ENCODE measurements around the gene DVL2.

Gene DVL2

DNA sequence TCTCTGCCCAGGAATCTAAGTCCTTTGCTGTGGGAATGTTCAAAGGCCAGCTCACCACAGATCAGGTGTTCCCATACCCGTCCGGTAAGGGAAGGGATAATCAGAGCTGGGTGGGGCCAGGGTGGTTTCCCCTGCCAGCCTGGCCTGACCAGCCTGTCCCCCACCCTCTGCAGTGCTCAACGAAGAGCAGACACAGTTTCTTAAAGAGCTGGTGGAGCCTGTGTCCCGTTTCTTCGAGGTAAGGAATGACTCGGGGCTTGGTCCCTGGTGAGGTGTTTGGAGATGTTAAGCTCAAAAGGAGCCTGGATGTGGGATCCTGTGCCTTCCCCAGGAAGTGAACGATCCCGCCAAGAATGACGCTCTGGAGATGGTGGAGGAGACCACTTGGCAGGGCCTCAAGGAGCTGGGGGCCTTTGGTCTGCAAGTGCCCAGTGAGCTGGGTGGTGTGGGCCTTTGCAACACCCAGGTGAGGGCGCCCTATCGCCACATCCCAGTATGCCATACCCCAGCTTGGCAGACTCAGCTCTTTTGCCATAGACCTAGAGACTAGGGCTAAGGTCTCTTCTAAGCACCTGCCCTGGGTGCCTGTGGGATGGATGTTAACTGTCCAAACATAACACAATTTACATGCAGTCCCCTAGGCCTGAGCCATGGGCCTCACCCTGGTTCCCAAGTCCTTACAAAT is 13.6 kb downstream of the DVL2 start:
- DNase-seq = peak in 21 of 58 donors; percentile 17 to 50 (median 28)

DNA sequence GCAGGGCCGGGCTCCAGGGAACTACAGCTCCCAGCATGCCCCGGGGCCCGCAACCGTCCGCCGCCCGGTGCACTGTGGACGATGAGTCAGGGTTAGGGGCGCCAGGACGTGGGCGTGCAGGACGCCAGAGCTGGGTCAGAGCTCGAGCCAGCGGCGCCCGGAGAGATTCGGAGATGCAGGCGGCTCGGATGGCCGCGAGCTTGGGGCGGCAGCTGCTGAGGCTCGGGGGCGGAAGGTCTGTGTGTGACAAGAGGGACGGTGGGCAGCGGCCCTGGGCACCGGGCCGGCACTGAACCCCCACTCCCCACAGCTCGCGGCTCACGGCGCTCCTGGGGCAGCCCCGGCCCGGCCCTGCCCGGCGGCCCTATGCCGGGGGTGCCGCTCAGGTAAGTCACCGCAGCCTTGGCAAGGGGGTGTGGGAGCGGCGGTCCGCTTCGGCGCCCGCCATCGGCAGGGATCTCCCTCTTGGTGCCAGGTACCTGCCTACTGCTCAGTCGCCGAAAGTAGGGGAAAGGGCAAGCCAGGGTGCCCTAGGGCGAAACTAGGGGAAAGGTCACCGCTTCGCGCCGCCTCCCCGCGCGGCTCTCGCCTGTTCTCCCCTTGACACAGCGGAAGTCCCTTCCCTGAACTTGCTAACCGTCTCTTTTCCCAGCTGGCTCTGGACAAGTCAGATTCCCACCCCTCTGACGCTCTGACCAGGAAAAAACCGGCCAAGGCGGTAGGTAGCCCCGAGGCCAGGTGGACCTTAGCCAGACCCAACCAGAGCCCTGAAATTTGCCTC is 14.3 kb downstream of the DVL2 start, which contains the start of the genes ACADVL and DLG4:
Gene ACADVL, plus strand, starts transcription at position 127 of the 781 bp plus-strand sequence. Its CDS starts 47 bp downstream, at position 174.
Gene DLG4, minus strand, starts transcription at position 25 of the 781 bp plus-strand sequence.
- DNase-seq = peak; percentile 40 to 95 (median 84)

DNA sequence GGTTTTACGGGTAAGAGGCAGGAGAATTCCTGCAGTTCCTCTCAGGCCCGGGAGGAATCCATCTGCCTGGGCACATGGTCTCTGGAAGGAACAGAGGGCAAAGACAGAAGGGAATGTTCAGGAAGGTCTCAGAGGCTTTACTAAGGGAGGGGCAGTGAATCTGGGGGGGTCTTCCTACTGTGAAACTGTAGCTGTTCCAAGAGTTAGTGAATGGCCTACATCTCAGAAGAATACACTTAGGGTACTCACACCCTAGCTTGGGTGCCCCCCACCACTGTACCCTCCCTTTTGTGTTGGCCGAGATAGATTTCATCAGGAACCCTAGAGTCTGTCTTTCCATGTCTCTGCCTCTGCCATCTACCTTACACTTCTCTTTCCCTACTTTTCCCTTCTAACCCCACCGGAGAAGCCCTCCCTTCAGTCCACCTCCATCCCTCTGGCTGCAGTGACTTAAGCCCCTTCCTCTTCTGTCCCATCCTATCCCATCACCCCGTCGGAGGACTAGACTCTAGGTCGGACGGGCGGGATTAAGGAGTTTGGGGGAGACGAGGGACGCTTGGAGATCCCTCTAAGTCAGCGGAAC is 15.0 kb downstream of the DVL2 start:
- no peak for DNase-seq

GRCh38 chr17:7218758-7219157 is 15.6 kb downstream of the DVL2 start:
- DNase-seq = no peak

- no peak for DNase-seq
These were observed 16.2 kb downstream of the DVL2 start for GRCh38 chr17:7218166-7218565.

DNA sequence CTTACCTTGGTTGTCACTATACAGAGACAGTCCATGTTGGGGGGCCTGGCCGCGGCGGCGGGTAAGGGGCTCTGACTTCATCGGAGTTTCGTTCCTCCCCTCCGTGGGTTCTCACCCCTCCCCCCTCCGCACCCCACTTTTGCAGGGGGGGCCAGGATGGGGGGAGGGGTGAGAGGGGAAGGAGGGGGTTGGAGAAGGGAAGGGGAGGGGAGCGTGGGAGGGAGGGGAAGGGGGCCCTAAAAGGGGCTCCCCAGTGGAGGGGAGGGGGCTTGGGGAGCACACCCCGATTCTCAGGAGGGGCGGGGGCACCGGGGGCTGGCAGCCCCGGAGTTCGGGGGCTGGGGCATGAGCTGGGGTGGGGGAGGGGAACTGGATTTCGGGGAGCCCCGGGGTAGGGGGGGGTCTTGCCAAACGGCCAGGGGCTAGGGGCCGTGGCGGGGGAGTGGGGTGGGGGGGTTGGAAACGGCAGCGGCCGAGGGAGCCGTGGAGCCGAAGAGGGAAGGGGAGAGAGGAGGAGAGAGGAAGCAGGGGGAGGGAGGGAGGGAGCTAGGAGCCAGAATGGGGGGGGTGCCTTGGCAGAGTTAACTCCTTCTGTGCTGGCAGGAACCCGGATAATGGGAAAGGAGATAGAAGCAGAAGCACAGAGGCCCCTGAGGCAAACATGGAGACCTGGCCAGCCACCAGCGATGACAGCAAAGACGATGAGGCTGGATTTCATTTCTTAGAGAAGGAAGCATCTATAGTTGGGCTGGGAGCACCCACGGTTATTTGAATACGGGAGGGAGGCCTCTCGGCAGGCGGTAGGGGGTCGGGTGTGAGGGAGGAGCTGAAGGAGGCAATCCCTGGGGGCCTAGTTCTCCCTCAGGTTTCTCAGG is 17.0 kb downstream of the DVL2 start:
- DNase-seq = peak in 33 of 58 donors; percentile 15 to 80 (median 49)

- DNase-seq = peak in 1 of 58 donors; percentile 12
These were observed 17.8 kb downstream of the DVL2 start for GRCh38 chr17:7216242-7217112.

DNA sequence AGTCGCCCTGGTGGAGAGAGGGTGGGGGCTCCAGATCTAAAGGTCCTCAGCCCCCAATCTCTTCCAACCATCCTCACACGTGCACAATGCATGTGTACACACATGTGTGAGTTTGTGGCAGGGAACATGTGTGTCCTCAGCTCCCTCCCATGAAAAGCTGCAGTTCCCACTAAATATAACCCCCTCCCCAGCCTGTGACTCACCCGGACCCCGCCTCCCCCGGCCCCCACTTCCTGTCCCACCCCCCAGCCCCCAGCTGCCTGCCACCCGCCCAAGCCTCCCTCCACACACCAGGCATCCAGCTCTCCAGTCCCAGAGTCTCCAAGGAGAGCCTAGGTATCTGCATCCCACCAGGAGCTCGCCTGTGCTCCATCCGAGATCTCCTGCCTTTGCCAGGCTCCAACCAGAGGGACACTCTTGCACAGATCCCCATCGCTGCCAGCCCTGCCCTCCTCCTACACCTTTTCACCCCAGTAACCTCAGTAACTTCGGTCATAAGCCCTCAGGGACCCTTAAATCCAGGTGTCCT is 18.6 kb downstream of the DVL2 start:
- peak in 1 of 58 donors; percentile 32 for DNase-seq

DNA sequence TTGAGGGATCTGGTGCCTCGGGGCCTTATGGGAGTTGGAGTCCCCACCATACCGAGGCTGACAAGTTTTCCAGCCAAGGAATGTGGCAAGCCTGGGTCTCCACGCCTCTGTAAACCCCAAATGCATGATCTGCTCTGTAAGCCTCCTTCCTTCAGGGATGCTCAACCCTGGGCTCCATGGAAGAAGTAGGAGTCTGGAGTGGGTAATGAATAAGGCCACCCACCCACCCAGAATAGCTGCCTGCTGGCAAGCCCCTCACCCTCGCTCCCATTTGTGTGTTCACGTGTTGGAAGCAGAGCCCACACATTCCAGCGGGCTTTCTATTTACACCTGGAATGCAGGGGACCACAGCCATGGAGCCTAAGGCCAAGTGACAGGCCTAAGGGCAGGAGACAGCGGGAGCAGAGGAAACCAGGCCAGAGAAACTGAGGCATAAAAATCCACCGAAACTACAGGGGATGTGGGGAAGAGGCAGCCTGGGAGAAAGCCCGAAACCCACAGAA is 19.1 kb downstream of the DVL2 start:
- DNase-seq = peak in 1 of 58 donors; percentile 93

DNA sequence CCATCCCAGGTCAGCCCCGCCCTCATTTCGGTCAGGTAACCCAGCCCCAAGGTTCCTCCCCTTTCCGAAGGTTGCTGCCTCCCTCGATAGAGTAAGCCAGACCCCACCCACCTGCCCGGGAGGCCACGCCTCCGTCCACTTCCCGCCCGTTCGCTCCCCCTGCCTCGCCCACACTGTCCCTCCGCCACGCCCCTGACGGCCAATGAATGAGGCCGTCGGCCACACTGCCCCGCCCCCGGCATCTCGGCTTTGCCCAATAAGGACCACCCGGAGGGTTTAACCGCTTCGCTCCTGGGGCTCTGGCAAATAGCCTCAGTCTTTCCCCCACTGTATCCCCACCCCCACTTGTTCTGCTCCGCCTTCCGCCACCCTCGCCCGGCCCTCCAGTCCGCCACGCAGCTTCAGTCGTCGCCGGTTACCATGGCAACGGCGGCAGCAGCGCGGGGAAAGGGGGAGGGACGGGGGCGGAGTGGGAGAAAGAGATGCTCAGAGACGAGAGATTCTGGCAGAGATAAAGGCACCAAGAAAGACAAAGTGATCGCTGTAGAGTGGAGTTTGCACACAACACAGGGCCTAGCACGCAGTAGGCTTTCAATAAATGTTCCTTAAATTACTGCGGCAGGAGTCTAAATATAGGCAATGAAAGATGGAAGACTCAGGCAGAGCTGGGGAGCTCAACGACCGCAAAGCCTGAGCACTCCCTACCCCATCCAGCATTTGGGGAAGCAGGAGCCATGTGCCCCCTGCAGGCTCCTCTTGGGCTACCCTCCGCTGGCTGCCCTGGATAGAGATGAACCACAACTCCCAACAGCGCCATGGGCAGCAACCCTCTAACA is 19.8 kb downstream of the DVL2 start:
- peak; percentile 75 to 99 (median 96) for DNase-seq

- DNase-seq = peak in 47 of 58 donors; percentile 43 to 93 (median 77)
These were observed 20.4 kb downstream of the DVL2 start for GRCh38 chr17:7213895-7214299.

DNA sequence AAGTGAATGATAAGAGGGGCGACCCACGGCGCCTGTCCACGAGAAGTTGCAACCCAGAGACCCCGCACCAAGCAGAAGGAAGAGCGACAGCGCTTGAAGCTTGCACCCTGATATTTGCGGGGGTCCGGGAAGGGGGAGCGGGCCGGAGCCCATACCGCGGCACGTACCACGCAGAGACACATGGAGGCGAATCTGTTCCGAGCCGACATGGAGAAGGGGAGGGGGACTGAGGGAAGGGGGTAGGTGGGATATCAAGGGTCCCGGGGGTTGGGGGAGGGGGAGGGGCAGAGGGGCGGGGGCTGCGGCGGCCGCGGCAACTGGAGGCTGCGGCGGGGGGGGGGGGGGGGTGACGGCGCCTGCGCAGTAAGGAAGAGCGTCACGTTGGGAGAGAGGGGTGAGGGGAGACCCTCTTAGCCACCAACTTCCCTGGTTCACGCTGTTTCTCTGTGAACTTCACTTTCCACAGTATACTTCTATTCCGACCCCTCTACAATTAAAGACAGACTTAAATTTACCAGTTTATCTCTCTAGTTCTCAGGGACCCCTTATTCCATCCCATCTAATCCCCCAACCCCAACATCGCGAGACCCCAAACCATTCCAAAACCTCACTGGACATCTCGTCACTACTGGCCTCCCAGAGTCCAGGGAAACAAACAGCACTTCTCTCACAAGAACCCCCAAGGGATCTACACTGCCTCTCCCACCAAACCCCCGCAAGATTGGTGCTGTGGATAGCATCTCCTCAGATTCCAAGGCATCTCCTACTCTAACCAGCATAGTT is 22.6 kb downstream of the DVL2 start:
- no peak for DNase-seq

DNA sequence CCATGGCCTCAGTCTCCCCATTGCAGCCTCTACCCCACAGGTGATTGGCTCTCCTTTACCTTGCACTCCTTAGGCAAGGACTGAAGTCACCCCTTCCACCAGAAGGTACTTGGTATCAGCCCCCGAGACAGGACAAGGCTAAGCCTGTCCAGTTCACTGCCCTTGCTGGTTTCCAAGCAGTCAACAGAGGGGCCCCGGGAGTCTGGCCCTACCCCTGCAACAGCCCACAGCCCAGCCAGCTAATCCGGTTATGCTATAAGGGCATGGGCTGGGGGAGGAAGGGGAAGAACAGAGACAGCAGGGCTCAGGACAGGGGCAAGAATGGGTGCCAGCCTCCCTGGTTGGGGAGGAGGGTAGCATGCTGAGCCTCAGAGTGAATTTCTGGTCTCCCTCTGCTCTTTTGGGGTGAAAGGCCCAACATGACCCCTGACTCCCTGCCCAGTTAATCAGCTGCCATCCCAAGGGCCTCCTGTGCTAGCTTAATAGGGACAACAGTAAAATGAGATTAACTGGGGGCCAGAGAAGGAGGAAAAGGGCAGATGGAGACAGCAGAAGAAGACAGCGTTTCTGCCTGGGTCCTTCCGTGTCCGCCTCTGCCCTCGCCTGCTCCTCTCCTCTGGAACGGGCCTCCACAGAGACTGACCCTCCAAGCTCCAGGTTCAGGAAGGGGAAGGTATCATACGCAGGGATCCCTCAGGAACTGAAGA is 25.4 kb downstream of the DVL2 start:
- DNase-seq = no peak

- DNase-seq = no peak
These were observed 26.2 kb downstream of the DVL2 start for GRCh38 chr17:7208027-7208571.

- peak in 2 of 58 donors; percentile 27 to 50 for DNase-seq
These were observed 27.0 kb downstream of the DVL2 start for GRCh38 chr17:7207120-7208001.

GRCh38 chr17:7205561-7205960 is 28.8 kb downstream of the DVL2 start:
- no peak for DNase-seq
